MM.1S (cell line): Measurements from ENCODE around the gene FAM120B.

Experiments used
- EZH2 ChIP-seq: fragments of 300-600 bp; sonication (generic); optimal IDR thresholded peaks from 2 replicates; pipeline ENCODE3; 2017; ENCODE audit warnings: low read depth, mild to moderate bottlenecking, antibody characterized with exemption, low read length, mixed read lengths
- EZH2phosphoT487 ChIP-seq: fragments of 300-600 bp; sonication (generic); IDR thresholded peaks from 2 replicates; pipeline ENCODE4 v1.6.1; 2018; ENCODE audit warnings: antibody characterized with exemption, low read length
- TF ChIP-seq, protein P1 (sequence below): fragments of 300-600 bp; sonication (generic); IDR thresholded peaks from 2 replicates; pipeline ENCODE4 v1.5.1; 2016; ENCODE audit warnings: antibody characterized with exemption, low read length, mixed read lengths

GRCh38 chr6:170362121-170362520 lies 55.6 kb downstream of the FAM120B start:
- no peak for TF ChIP-seq EZH2
- TF ChIP-seq, protein P1, sequence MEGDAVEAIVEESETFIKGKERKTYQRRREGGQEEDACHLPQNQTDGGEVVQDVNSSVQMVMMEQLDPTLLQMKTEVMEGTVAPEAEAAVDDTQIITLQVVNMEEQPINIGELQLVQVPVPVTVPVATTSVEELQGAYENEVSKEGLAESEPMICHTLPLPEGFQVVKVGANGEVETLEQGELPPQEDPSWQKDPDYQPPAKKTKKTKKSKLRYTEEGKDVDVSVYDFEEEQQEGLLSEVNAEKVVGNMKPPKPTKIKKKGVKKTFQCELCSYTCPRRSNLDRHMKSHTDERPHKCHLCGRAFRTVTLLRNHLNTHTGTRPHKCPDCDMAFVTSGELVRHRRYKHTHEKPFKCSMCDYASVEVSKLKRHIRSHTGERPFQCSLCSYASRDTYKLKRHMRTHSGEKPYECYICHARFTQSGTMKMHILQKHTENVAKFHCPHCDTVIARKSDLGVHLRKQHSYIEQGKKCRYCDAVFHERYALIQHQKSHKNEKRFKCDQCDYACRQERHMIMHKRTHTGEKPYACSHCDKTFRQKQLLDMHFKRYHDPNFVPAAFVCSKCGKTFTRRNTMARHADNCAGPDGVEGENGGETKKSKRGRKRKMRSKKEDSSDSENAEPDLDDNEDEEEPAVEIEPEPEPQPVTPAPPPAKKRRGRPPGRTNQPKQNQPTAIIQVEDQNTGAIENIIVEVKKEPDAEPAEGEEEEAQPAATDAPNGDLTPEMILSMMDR = no peak
- no peak for TF ChIP-seq EZH2phosphoT487
